Measurements from ENCODE around the gene HS3ST4.

The HS3ST4 gene

GRCh38 chr16:25897702-25898101 is 205.9 kb downstream of the HS3ST4 start:
- DNase-seq = no peak

GRCh38 chr16:25905810-25906209 is 214.1 kb downstream of the HS3ST4 start:
- DNase-seq = no peak

- no peak for DNase-seq
These were observed 219.2 kb downstream of the HS3ST4 start for GRCh38 chr16:25910971-25911370.

- no peak for DNase-seq
These were observed 220.6 kb downstream of the HS3ST4 start for GRCh38 chr16:25912321-25912720.

GRCh38 chr16:25914357-25914962 is 222.7 kb downstream of the HS3ST4 start:
- no peak for DNase-seq

GRCh38 chr16:25916037-25916436 is 224.3 kb downstream of the HS3ST4 start:
- DNase-seq = no peak

GRCh38 chr16:25922438-25922837 is 230.7 kb downstream of the HS3ST4 start:
- no peak for DNase-seq

GRCh38 chr16:25925421-25925820 is 233.7 kb downstream of the HS3ST4 start:
- DNase-seq = no peak

- DNase-seq = no peak
These were observed 239.8 kb downstream of the HS3ST4 start for GRCh38 chr16:25931473-25932035.

- no peak for DNase-seq
These were observed 250.2 kb downstream of the HS3ST4 start for GRCh38 chr16:25941800-25942499.

GRCh38 chr16:25950586-25951281 is 259.0 kb downstream of the HS3ST4 start:
- no peak for DNase-seq

GRCh38 chr16:25951999-25952398 is 260.2 kb downstream of the HS3ST4 start:
- no peak for DNase-seq

- no peak for DNase-seq
These were observed 261.2 kb downstream of the HS3ST4 start for GRCh38 chr16:25952983-25953382.

- no peak for DNase-seq
These were observed 265.9 kb downstream of the HS3ST4 start for GRCh38 chr16:25957707-25958106.

GRCh38 chr16:25959221-25959620 is 267.5 kb downstream of the HS3ST4 start:
- DNase-seq = no peak

- DNase-seq = no peak
These were observed 274.7 kb downstream of the HS3ST4 start for GRCh38 chr16:25966172-25967097.

GRCh38 chr16:25977121-25977520 is 285.4 kb downstream of the HS3ST4 start:
- no peak for DNase-seq

- DNase-seq = no peak
These were observed 286.5 kb downstream of the HS3ST4 start for GRCh38 chr16:25978218-25978617.

- DNase-seq = peak; percentile 38
These were observed 296.3 kb downstream of the HS3ST4 start for GRCh38 chr16:25988084-25988483.

GRCh38 chr16:25988882-25989281 is 297.1 kb downstream of the HS3ST4 start:
- no peak for DNase-seq

- DNase-seq = no peak
These were observed 304.3 kb downstream of the HS3ST4 start for GRCh38 chr16:25996052-25996451.

GRCh38 chr16:26005336-26005735 is 313.6 kb downstream of the HS3ST4 start:
- DNase-seq = no peak

- no peak for DNase-seq
These were observed 320.6 kb downstream of the HS3ST4 start for GRCh38 chr16:26012376-26012775.

All from NCI-H774 (cell line).